CD4-positive, alpha-beta memory T cell (primary cell): ENCODE data around the gene USP36. TPM values are rescaled to one million over a fixed set of nuclear protein-coding genes. Genes with fewer than 3 reads are reported as not detected.

Experiments
- CTCF ChIA-PET: fragments of 350-600 bp; sonication (Branson Sonifier 250); formaldehyde crosslinking; loops from one replicate; lab custom pipeline; 2021; ENCODE audit warnings: inconsistent platforms; ENCODE audit not compliant: partially characterized antibody; lab: Charles Lee
- POLR2A ChIA-PET: fragments of 350-600 bp; sonication (Branson Sonifier 250); formaldehyde crosslinking; loops from one replicate; lab custom pipeline; 2021; ENCODE audit not compliant: partially characterized antibody; lab: Charles Lee
- DNase-seq, 5 donors: peaks; one replicate each; pipeline versions ENCODE4 v3.0.0 to v3.0.0-alpha.2; 2020 to 2022; ENCODE audit warnings: mixed read lengths in 1 of 5
- H3K27ac ChIP-seq: one replicate; pipeline ENCODE4 v1.7.0; 2013; ENCODE audit warnings: low read depth, low read length
- H3K27me3 ChIP-seq: 2 replicates; pipeline ENCODE4 v1.7.0; 2013; ENCODE audit warnings: mild to moderate bottlenecking, low read length, moderate library complexity; ENCODE audit not compliant: insufficient read depth
- H3K36me3 ChIP-seq: 2 replicates; pipeline ENCODE4 v1.7.0; 2013; ENCODE audit warnings: mild to moderate bottlenecking, low read length, moderate library complexity; ENCODE audit not compliant: insufficient read depth
- H3K4me1 ChIP-seq: 2 replicates; pipeline ENCODE4 v1.7.0; 2013; ENCODE audit warnings: mild to moderate bottlenecking, low read length, moderate library complexity; ENCODE audit not compliant: insufficient read depth
- H3K4me3 ChIP-seq, 2 donors: one replicate each; pipeline ENCODE4 v1.7.0; 2013; ENCODE audit warnings: low read length in 2 of 2, mild to moderate bottlenecking in 1 of 2
- H3K9me3 ChIP-seq, 2 donors: one replicate each; pipeline ENCODE4 v1.7.0; 2013; ENCODE audit warnings: low read length in 2 of 2, control low read depth in 1 of 2; ENCODE audit not compliant: control insufficient read depth in 1 of 2
- H3K27ac Mint-ChIP-seq, 7 donors: one replicate each; pipeline ENCODE4 v1.8.0; 2020 to 2021; ENCODE audit warnings: mixed read lengths in 7 of 7, mild to moderate bottlenecking in 6 of 7, inconsistent platforms in 3 of 7, moderate library complexity in 3 of 7
- H3K27me3 Mint-ChIP-seq, 2 donors: one replicate each; pipeline ENCODE4 v1.8.0; 2020 to 2021; ENCODE audit warnings: mixed read lengths in 2 of 2
- H3K36me3 Mint-ChIP-seq, 2 donors: one replicate each; pipeline ENCODE4 v1.8.0; 2020 to 2021; ENCODE audit warnings: mixed read lengths in 2 of 2, inconsistent platforms in 1 of 2, mild to moderate bottlenecking in 1 of 2
- H3K4me1 Mint-ChIP-seq, 4 donors: one replicate each; pipeline ENCODE4 v1.8.0; 2020 to 2021; ENCODE audit warnings: mixed read lengths in 4 of 4, mild to moderate bottlenecking in 1 of 4
- H3K4me3 Mint-ChIP-seq, 8 donors: one replicate each; pipeline ENCODE4 v1.8.0; 2020 to 2021; ENCODE audit warnings: mixed read lengths in 8 of 8, mild to moderate bottlenecking in 7 of 8, moderate library complexity in 6 of 8, inconsistent platforms in 3 of 8
- H3K9me3 Mint-ChIP-seq, 8 donors: one replicate each; pipeline ENCODE4 v1.8.0; 2020 to 2021; ENCODE audit warnings: mixed read lengths in 8 of 8, mild to moderate bottlenecking in 5 of 8, inconsistent platforms in 3 of 8, moderate library complexity in 1 of 8
- intact Hi-C: fragments of 100-400 bp; cut with micrococcal nuclease; formaldehyde crosslinking; loops from one replicate; pipeline ENCODE4 v1.15.1; 2023
- polyA plus RNA-seq, 2 donors: library from polyadenylated mRNA; unstranded; fragments of 300-500 nt; fragmentation: Illumina TruSeq; gene quantifications; one replicate each; pipeline ENCODE4 v1.2.3, GENCODE V29; 2021
- total RNA-seq, 2 experiments: library from RNA; stranded (reverse); gene quantifications; one replicate each; pipeline ENCODE4 v1.2.3, GENCODE V29; 2021

The USP36 gene
- total and polyA plus RNA-seq, 4 experiments from 2014 or later, result 35.4 to 183 (median 118) TPM

- POLR2A ChIA-PET, result interaction anchor here (0.6 to 28.3 kb wide), 6 partner anchors 10 to 43 kb away, joined by 3 to 961 read pairs (median 8); partner anchors contain the start of gene CYTH1
- CTCF ChIA-PET, result interaction anchor here (0.8 to 5.0 kb wide), 13 partner anchors 10 to 72 kb away, joined by 3 to 32 read pairs (median 5); no protein-coding TSS in a partner anchor
- intact Hi-C loops, result no loop called here
- H3K4me3 Mint-ChIP-seq, result peak overlapping the region; percentile 67 to 89 (median 78)
- H3K4me1 ChIP-seq, result peaks cover 98% of the 10 kb centered on the region
- H3K4me1 Mint-ChIP-seq, result peaks cover 79 to 99% (median 88%) of the 10 kb centered on the region in 4 donors
- H3K27ac ChIP-seq, result peak overlapping the region; percentile 73
- H3K27me3 Mint-ChIP-seq, result no peaks in the 10 kb centered on the region
- H3K36me3 ChIP-seq, result peaks cover 4% of the 10 kb centered on the region
- no peak overlapping the region for H3K4me3 ChIP-seq
- H3K36me3 Mint-ChIP-seq, result peaks cover 14 to 52% of the 10 kb centered on the region in 2 donors
- peak overlapping the region; percentile 88 to 98 (median 94) for H3K27ac Mint-ChIP-seq
- no peak for DNase-seq
- peaks cover 0 to 5% (median 0%) of the 10 kb centered on the region in 8 donors for H3K9me3 Mint-ChIP-seq
- no peaks in the 10 kb centered on the region for H3K27me3 ChIP-seq
- H3K9me3 ChIP-seq, result no peaks in the 10 kb centered on the region
These were observed 94.2 kb downstream of the USP36 start for GRCh38 chr17:78746263-78746948.

Other genes with a start within 250 kb of the USP36 start
- 100 to 1,000 TPM; 380 to 390 TPM for gene CYTH1, start 58.5 kb downstream of the USP36 start, total RNA-seq
- 100 to 1,000 TPM; 271 to 370 TPM for gene CYTH1, start 58.5 kb downstream of the USP36 start, polyA plus RNA-seq
- gene CEP295NL, start 62.4 kb upstream of the USP36 start, total RNA-seq, result under 1 TPM in 1 of 2 experiments, not detected in 1; 0.28 TPM
- gene CEP295NL, start 62.4 kb upstream of the USP36 start, polyA plus RNA-seq, result not detected
- 1 to 10 TPM; 5.9 to 6.0 TPM for gene TIMP2, start 84.6 kb upstream of the USP36 start, total RNA-seq
- under 1 TPM in 1 of 2 donors, not detected in 1; 0.22 TPM for gene TIMP2, start 84.6 kb upstream of the USP36 start, polyA plus RNA-seq
- gene LGALS3BP, start 139.1 kb upstream of the USP36 start, total RNA-seq, result 10 to 100 TPM; 44.8 to 45.5 TPM
- 10 to 100 TPM; 56.4 to 70.7 TPM for gene LGALS3BP, start 139.1 kb upstream of the USP36 start, polyA plus RNA-seq
- 10 to 100 TPM; 57.9 to 59.4 TPM for gene CANT1, start 168.9 kb upstream of the USP36 start, total RNA-seq
- gene CANT1, start 168.9 kb upstream of the USP36 start, polyA plus RNA-seq, result 10 to 100 TPM in 1 of 2 donors, 1 to 10 TPM in 1; 7.2 to 10.5 TPM
- not detected for gene C1QTNF1, start 183.4 kb upstream of the USP36 start, total RNA-seq
- gene C1QTNF1, start 183.4 kb upstream of the USP36 start, polyA plus RNA-seq, result not detected
- gene ENGASE, start 234.0 kb upstream of the USP36 start, total RNA-seq, result 100 to 1,000 TPM; 148 to 150 TPM
- gene ENGASE, start 234.0 kb upstream of the USP36 start, polyA plus RNA-seq, result 1 to 10 TPM; 2.7 to 3.3 TPM